Measurements from ENCODE around the gene NANS.

The NANS gene

GRCh38 chr9:98056269-98057137 lies at the start of gene NANS:
TSS of gene NANS (plus strand) at chr9:98056732. CDS start at chr9:98056809, 77 bp downstream.
- peak within 1 kb of the TSS; percentile 58 to 80 (median 76) for H3K4me3 ChIP-seq
- peak within 1 kb of the TSS; percentile 79 to 99 (median 90) for H3K4me2 ChIP-seq
- peak within 1 kb of the TSS; percentile 77 to 93 (median 89) for H3K9ac ChIP-seq
- no peaks in the 10 kb centered on the region for H3K27me3 ChIP-seq
- no peak for TF ChIP-seq Cebpa-rat (IDR thresholded peaks at IDR 0.05)
- H3K9me3 ChIP-seq (replicated peaks in 1 of 11): peaks cover 0 to 8% (median 0%) of the 10 kb centered on the region in 11 experiments; a peak in 6 of 22 replicates
- H3K27ac ChIP-seq: peak within 1 kb of the TSS; percentile 62 to 93 (median 83)
- peaks cover 20 to 35% (median 23%) of the 10 kb centered on the region in 10 experiments for H3K4me1 ChIP-seq
- H4K20me1 ChIP-seq: peaks cover 0 to 38% (median 26%) of the 10 kb centered on the region in 11 experiments; a peak in 12 of 22 replicates
- H3K36me3 ChIP-seq: peaks cover 11 to 21% (median 16%) of the 10 kb centered on the region in 11 experiments

DNA sequence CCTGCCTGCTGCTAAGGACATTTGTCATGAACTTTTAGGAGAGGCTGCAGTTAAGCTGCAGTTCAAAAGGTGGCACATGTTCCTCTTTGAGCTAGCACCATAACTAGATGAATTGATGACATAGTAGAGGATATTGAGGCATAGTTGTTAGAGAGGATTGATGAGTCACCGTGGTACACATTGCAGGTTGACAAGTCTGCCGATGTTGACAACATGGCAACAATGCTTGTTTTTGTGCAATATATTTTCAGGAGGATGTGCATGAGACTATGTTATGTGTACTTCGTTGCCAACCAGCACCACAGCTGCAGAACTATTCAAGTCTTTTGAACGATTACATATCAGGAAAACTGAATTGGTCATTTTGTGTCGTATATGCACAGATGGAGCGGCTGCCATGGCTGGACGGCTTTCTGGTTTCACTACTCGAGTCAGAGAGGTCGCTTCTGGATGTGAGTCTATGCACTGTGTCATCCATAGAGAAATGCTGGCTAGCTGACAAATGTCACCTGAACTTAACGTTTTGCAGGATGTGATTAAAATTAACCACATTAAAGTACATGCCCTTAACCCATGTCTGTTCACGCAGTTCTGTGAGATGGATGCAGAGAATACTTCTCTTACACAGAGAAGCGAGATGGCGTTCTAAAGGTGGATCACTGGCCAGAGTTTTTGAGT lies 49.1 kb upstream of the NANS start:
- peak in 2 of 11 experiments; percentile 21 to 45; a peak in 1 of 22 replicates for TF ChIP-seq Cebpa-rat (IDR thresholded peaks at IDR 0.05)
- no peak overlapping the region for H3K9ac ChIP-seq
- no peaks in the 10 kb centered on the region for H3K9me3 ChIP-seq (replicated peaks in 1 of 11)
- H3K36me3 ChIP-seq: peaks cover 94 to 100% (median 100%) of the 10 kb centered on the region in 11 experiments
- H4K20me1 ChIP-seq: peaks cover 30 to 100% (median 95%) of the 10 kb centered on the region in 11 experiments; a peak in 21 of 22 replicates
- no peaks in the 10 kb centered on the region for H3K27me3 ChIP-seq
- H3K4me2 ChIP-seq: no peak overlapping the region; a peak in 1 of 22 replicates
- peak overlapping the region in 3 of 11 experiments; percentile 21 to 41 (median 31); a peak in 3 of 22 replicates for H3K27ac ChIP-seq
- peaks cover 24 to 59% (median 38%) of the 10 kb centered on the region in 10 experiments for H3K4me1 ChIP-seq
- H3K4me3 ChIP-seq: no peak overlapping the region

- Histone ChIP-seq H3K9ac (no peak overlapping the region), H3K4me2 (peak overlapping the region in 4 of 11 experiments; percentile 8 to 71 (median 60); a peak in 5 of 22 replicates), H3K9me3 (replicated peaks in 1 of 11) (no peaks in the 10 kb centered on the region), H4K20me1 (peaks cover 22 to 99% (median 86%) of the 10 kb centered on the region in 11 experiments; a peak in 21 of 22 replicates), H3K36me3 (peaks cover 95 to 100% (median 100%) of the 10 kb centered on the region in 11 experiments), H3K27me3 (no peaks in the 10 kb centered on the region), H3K4me1 (peaks cover 24 to 59% (median 38%) of the 10 kb centered on the region in 10 experiments), H3K4me3 (no peak overlapping the region), H3K27ac (no peak overlapping the region)
- TF ChIP-seq Cebpa-rat (IDR thresholded peaks at IDR 0.05): no peak
Observed at GRCh38 chr9:98008764-98009163, 47.8 kb upstream of the NANS start.

- no peak for TF ChIP-seq Cebpa-rat (IDR thresholded peaks at IDR 0.05)
- Histone ChIP-seq H4K20me1 (peaks cover 22 to 97% (median 83%) of the 10 kb centered on the region in 11 experiments; a peak in 21 of 22 replicates), H3K4me3 (no peak overlapping the region), H3K9me3 (replicated peaks in 1 of 11) (no peaks in the 10 kb centered on the region), H3K27ac (peak overlapping the region in 4 of 11 experiments; percentile 7 to 52 (median 30); a peak in 6 of 22 replicates), H3K27me3 (no peaks in the 10 kb centered on the region), H3K4me1 (peaks cover 24 to 59% (median 38%) of the 10 kb centered on the region in 10 experiments), H3K9ac (no peak overlapping the region; a peak in 2 of 22 replicates), H3K4me2 (peak overlapping the region; percentile 14 to 71 (median 53)), H3K36me3 (peaks cover 95 to 100% (median 100%) of the 10 kb centered on the region in 11 experiments)
Observed at GRCh38 chr9:98009437-98009836, 47.1 kb upstream of the NANS start.

DNA sequence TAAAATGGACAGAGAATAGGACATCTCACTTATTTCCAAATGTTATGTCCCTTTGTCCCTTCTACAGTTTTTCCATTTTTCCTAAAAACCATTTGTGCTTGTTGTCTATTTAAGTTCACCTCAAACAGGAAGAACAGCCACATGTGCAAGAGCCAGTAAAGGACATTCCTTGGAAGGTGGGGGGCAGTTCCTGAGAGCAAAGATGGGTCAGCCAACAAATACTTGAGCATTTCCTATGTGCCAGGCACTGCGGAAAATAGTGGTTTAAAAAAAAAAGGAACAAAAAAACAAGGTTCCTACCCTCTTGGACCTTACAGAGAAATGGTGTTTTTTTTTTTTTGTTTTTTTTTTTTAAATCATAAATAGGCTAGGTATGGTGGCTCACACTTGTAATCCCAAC lies 46.6 kb upstream of the NANS start:
- Histone ChIP-seq H4K20me1 (peaks cover 22 to 97% (median 82%) of the 10 kb centered on the region in 11 experiments; a peak in 21 of 22 replicates), H3K27ac (peak overlapping the region in 5 of 11 experiments; percentile 12 to 52 (median 32); a peak in 8 of 22 replicates), H3K27me3 (no peaks in the 10 kb centered on the region), H3K9me3 (replicated peaks in 1 of 11) (no peaks in the 10 kb centered on the region), H3K9ac (no peak overlapping the region), H3K4me3 (no peak overlapping the region), H3K36me3 (peaks cover 95 to 100% (median 100%) of the 10 kb centered on the region in 11 experiments), H3K4me2 (peak overlapping the region; percentile 14 to 71 (median 53); a peak in 21 of 22 replicates), H3K4me1 (peaks cover 24 to 58% (median 38%) of the 10 kb centered on the region in 10 experiments)
- TF ChIP-seq Cebpa-rat (IDR thresholded peaks at IDR 0.05): no peak

- no peak for TF ChIP-seq Cebpa-rat (IDR thresholded peaks at IDR 0.05)
- peaks cover 19 to 95% (median 80%) of the 10 kb centered on the region in 11 experiments; a peak in 21 of 22 replicates for H4K20me1 ChIP-seq
- no peaks in the 10 kb centered on the region for H3K27me3 ChIP-seq
- peak overlapping the region in 9 of 11 experiments; percentile 40 to 71 (median 53); a peak in 15 of 22 replicates for H3K4me2 ChIP-seq
- peak overlapping the region in 5 of 11 experiments; percentile 12 to 52 (median 32); a peak in 7 of 22 replicates for H3K27ac ChIP-seq
- H3K4me3 ChIP-seq: no peak overlapping the region
- H3K4me1 ChIP-seq: peaks cover 24 to 53% (median 38%) of the 10 kb centered on the region in 10 experiments
- peaks cover 95 to 100% (median 100%) of the 10 kb centered on the region in 11 experiments for H3K36me3 ChIP-seq
- no peak overlapping the region for H3K9ac ChIP-seq
- H3K9me3 ChIP-seq (replicated peaks in 1 of 11): no peaks in the 10 kb centered on the region
Observed at GRCh38 chr9:98010445-98010844, 46.1 kb upstream of the NANS start.

- TF ChIP-seq Cebpa-rat (IDR thresholded peaks at IDR 0.05): no peak
- Histone ChIP-seq H3K27ac (no peak overlapping the region), H3K36me3 (peaks cover 95 to 100% (median 100%) of the 10 kb centered on the region in 11 experiments), H4K20me1 (peaks cover 17 to 95% (median 75%) of the 10 kb centered on the region in 11 experiments; a peak in 21 of 22 replicates), H3K4me3 (no peak overlapping the region), H3K4me2 (no peak overlapping the region), H3K9me3 (replicated peaks in 1 of 11) (no peaks in the 10 kb centered on the region), H3K27me3 (no peaks in the 10 kb centered on the region), H3K4me1 (peaks cover 24 to 46% (median 38%) of the 10 kb centered on the region in 10 experiments), H3K9ac (no peak overlapping the region)
Observed at GRCh38 chr9:98011122-98011521, 45.4 kb upstream of the NANS start.

DNA sequence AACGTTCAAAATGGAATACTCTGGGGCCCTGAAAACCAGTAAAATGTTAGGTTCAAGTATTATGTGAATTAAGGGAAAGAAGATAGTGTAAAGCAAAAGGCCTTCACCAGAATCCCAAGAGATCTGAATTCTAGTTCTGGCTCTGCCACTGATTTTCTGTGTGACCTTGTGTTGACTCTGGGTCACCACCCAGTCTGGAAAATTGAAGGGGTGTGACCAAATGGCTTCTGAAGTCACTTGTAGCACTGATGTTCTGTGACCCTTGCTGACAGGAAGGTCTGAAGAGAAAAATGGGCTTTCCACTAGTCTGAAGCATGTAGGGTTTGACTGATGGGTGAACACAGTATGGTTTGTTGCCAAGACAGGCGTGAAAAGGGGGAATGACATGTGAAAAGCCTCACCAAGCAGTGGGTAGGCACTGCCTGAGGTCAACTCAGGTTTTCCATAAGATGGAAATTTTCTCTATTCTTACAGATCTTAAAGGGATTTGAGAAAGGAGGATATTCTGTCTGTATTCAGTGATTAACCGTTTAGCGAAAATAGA lies 40.3 kb upstream of the NANS start:
- peaks cover 89 to 100% (median 98%) of the 10 kb centered on the region in 11 experiments for H3K36me3 ChIP-seq
- no peak overlapping the region for H3K4me3 ChIP-seq

More for the DNA sequence above, 40.3 kb upstream of the NANS start:
- no peak for TF ChIP-seq Cebpa-rat (IDR thresholded peaks at IDR 0.05)
- Histone ChIP-seq H4K20me1 (peaks cover 0 to 95% (median 54%) of the 10 kb centered on the region in 11 experiments; a peak in 17 of 22 replicates), H3K27ac (no peak overlapping the region), H3K9ac (no peak overlapping the region), H3K27me3 (no peaks in the 10 kb centered on the region), H3K9me3 (replicated peaks in 1 of 11) (no peaks in the 10 kb centered on the region), H3K4me1 (no peaks in the 10 kb centered on the region), H3K4me2 (no peak overlapping the region)

Measured in BLaER1 treated with 17β-estradiol and CSF1 and Interleukin-3, amounts not matched to agents 10 nM and 100 nM (cell line).